HuH-7.5 (cell line): ENCODE measurements around the gene CDH23.

Experiments used
- DNase-seq: peaks from one replicate; pipeline ENCODE4 v3.0.0; 2011; ENCODE audit warnings: low spot score

The CDH23 gene

DNA sequence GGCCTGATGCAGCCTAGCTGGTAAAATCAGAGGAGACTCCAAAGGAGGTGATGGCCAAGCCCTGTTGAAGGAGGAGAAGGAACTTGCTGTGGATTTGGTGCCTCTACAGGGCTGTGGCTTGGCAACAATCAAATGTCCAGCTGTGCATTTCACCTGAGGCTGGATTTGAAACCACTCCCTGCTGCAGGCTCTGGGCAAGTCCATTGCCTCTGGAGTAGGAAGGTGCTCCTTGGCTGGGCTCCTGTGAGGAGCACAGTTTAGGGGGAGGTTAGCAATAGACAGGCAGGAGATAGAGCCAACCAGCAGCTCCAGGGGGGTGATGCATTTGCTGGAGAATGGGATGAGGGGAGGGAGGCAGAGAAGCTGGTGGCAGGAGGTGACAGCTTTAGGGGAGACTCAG is 26.5 kb downstream of the CDH23 start:
- no peak for DNase-seq

DNA sequence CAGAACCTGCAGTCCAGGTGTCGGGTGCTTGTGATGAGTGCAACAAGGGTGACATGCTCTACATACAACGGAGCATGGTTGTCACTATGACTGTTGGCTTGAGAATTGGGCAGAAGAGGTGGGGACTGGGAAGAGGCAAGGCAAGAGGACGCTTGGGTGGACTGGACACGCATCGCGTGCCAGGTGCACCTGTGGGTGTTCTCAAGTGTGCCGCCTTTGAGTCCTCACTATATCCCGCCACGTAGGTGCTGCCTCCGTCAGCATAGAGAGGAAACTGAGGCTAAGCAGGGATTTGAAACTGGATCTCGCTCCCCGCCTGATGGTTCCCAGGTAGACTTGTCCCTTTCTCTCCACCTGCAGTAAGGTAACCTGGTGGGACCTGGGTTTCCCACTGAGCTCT is 27.2 kb downstream of the CDH23 start:
- DNase-seq = no peak

DNA sequence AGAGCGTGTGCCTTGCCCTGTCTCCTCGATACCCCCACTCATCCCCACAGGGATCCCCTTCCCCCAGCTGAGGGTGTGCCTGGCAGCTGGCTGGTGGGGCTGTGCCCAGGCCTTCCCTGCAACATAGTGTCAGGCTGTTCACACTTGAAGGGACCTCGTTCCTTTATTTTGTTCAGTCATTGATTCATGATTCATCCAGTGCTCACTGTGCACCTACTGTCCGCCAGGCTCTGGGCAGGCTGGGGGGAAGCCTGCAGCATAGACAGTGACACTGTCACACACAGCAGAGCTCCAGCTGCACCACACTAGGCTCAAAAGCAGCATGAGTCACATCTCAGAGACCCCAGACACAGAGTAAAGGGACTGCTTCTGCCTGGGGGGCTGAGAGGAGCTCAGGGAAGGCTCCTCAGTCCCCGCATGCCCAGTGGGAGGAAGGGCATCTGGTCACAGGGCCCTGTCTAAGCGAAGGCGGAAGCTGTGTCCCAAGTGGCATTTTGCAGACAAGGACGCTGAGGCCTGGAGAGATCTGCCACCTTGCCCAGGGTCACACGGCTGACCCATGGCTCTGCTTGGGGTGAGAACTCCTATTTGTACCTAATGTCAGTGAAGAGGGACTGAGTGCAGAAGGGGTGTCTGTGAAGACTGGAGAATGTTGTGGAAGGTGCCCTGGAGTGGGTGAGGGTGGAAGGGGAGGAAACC is 27.9 kb downstream of the CDH23 start:
- DNase-seq = no peak

DNA sequence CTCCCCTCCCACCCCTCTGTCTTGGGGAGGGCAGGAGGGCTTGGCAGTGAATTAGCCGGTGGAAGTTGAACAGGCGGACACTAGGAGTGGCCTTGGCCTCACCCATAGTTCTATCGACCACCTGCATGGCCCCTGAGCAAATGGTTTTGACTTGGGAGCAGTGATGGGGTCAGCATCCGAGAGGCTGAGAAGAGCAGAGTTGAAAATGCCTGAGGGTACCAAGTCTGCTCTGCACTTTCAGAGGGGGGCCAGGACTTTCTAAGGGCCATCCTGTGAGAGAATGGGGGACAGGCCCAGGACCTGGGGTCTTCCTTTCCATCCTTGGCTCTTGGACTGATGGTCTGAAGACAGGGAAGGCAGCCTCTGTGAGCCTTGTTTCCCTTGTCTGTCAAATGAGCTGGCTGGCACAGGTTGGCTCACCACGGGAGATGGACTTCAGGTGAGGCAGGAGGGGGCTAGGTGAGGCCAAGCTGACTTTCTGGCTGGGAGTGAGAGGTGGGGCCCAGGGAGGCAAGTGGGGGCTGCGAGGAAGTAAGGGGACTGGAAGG is 29.4 kb downstream of the CDH23 start:
- DNase-seq = no peak

DNA sequence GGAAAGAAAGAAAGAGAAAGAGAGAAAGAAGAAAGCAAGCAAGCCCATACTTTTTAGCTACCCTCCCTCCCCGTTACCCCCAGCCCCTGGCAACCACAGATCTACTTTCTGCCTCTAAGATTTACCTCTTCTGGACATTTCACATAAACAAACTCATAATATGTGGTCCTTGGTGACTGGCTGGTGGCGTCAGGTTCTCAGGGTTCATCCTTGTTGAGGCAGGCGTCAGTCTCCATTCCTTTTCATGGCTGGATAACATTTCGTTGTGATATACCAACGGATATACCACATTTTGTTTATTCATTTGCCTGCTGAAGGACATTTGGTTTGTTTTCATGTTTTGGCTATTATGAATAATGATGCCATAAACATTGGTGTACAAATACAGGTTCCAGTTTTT is 30.5 kb downstream of the CDH23 start:
- no peak for DNase-seq

DNA sequence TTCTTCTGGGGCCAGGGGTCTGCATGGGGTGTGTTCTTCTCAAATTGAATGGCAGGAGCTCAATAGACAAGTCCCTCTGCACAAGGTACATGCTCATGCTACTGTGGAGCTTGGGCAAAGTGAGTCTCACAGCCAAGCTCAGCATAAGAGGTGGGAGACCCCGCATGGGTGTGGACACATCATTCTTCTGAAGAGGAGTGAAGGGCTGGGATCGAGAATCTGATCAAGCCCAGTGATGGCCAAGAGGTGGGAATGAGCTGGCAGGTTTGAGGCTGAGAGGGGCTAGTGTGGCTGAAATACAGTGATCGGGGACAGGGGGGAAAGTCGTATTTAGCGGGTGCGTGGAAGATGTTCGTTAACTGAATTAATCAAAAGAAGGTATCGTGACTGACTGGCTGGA is 32.6 kb downstream of the CDH23 start:
- DNase-seq = no peak

DNA sequence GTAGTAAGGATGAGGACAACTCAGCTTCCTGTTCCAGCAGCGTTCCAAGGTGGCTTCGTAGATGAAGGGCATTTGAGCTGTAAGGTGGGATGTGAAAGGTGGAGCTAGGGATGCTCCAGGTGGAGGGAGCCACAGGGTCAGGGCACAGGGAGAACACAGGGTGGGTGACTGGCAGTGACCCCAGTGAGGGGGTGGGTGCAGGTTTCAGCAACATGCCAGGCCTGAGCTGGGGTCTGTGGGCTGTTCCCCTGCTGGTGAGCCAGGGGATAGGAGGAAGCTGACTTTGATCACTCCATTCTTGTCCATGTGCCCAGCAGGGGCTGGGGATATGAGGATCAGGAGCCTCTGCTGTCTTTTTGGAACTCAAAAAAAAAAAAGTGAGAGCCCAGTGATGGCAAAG is 33.2 kb downstream of the CDH23 start:
- no peak for DNase-seq

DNA sequence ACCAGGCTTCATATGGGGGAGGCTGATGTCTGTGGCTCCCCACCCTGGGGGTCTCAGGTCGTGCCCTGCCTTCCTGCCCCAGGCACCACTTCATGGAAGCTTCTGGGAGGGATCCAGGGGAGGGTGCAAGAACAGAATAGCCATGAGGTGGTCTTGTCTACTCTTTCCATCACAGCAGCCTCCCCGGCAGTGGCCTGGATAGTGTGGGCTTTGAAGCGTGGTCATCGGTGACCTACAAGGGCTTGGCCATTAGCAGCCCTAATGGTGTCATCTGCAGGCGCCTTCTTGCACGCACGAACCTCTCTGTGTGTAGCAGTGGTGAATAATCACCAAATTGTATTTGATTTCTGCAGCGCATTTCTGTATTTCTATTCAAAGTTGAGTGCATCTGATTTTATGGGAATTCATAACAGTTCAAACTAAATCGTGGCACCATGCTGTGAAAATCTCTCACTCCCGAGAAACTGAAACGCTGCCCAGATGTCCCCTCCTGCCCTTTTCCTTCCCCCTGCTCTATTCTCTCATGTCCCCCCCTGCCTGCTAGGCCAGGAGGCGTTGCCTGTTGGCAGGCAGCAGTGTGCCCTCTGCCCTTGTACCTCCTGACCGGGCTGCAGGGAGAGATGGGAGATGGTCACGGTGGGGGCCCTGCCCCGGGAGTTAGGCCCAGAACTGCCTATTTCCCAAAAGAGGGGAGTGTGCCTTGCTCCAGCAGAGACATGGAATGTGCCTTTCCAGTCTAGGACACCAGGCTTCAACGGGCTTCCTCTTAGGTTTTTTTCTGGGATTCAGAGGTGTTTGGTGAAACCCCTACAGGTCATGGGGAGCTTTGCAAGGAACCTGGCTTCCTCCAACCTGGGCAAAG is 34.8 kb downstream of the CDH23 start:
- peak; percentile 24 for DNase-seq

DNA sequence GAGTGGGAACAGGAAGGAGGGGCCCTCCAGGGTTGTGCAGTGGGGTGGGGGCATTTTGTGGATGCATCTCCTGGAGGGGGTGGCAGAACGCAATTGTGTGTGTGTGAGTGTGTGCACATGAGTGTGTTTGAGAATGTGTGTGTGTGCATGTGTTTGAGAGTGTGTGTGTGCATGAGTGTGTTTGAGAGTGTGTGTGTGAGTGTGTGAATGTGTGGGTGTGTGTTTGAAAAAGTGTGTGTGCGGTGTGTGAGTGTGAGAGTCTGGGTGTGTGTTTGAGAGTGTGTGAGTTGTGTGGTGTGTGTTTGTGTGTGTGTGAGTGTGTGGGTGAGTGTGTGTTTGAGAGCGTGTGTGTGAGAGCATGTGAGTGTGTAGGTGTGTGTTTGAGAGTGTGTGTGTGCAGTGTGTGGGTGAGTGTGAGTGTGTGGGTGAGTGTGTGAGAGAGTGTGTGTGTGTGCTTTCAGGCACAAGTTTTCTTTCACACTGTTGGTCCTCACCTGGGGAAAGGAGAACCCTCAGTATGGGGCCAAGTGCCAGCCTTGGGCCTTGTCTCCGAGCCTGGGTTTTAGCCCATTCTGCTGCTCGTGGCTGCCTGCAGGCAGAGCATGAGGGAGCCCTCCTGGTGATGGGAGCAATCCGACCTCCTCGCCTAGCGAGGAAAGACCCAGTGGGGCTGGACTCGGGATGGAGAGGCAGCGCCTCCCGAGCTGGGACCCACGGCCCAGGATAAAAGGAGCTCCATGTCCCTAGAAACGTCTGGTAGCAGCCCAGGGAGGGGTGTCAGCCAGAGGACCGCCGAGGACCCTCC is 35.6 kb downstream of the CDH23 start:
- DNase-seq = no peak

DNA sequence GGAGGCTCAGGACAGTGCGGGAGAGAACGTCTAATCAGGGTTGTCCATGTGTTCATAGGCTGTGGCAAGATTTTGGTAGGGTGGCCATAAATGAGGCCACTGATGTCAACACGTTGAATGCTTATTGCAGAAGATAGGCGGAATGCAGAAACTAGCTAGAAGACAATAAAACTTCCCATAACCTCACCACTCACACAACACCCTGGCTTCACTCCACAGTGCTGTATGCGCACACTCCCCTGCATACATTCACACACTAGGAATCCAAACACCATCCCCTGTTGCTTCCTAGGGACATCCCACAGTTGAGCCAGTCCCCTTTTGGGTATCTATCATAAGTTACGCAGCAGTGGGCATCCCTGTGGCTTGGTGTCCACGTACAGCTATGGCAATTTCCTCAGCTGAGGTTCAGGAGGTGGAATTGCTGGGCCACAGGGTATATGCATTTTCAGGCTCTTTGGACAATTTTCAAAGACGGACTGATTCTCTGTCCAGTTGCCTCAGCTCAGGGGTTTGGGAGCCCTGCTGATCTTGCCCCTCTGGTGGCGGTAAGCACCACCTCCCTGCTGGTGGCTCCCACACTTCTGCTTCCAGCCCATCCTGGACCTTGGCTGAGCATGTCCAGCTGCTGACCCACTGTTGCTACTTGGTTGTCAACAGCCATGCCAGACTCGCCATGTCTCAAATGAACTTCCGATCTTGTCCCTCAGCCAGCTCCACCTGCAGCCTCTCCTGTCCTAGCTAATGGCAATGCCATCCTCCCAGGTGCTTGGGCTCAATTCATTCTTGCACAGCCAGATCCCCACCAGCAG is 36.4 kb downstream of the CDH23 start:
- DNase-seq = no peak

DNA sequence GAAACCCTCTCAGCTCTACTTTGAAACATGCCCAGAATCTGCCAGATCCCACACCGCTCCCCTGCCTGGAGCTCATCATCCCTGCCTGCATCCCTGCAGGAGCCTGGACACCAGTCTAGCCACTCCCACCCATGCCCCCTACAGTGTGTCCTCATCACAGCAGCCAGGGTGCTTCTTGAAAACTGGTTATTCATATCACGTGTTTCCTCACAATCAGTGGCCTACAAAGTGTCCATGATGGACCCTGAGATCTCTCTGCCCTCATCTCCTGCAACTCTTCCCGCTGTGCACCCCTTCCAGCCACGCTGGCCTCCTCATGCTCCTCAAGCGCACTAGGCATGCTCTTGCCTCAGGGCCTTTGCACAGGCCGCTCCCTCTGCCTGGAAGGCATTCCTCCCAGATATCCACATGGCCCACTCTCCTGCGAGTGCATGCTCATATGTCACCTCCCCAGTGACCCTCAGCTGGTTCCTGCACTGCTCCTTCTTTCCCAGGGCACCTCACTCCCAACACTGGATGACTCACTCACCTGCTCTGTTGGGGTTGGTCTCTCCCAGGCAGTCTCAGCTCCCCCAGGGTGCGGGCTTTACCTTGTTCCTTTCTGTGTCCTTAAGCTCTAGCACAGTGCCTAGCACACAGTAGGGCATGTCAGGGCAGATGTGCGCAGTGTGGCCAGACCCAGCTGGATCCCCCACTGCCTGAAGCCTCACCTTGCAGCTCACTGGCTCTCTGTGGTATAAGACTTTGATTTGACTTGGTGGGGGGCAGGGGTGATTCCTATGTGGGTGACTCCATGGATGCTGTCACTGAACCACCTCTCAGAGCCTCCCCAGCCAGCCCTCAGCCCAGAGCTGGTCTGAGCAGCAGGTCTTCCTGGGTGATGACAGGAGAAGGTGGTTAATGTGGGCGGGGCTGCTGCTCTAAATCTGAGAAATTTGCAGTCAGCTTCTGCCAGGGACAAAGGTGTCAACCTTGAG is 37.3 kb downstream of the CDH23 start:
- DNase-seq = no peak

DNA sequence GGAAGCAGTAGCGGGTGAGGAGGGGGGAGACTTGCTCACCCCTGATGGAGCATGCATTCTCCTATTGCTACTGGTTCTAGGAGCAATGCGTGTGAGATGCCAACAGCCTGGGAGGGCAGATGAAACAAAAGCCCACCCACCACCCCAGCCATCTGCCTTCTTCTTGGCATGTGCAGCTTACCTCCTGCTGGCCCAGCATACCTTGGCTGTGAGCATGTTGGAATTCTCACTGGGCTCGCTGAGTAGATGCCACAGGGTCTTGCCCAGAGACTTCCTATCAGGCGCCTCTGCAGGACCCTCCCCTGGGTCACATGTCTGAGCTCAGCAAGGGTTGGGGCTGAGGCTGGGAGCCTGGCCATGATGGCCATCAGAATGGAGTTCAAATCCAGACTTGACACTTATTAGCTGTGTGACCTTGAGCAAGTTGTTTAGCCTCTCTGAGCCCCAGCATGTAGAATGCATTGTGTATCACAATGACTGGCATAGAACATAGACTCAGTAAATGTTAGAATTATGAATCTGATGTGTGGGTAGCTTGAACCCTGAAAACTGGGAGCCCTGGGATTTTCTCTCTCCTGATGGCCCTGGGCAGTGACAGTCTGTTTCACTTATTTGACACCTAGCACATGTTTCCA is 38.2 kb downstream of the CDH23 start:
- no peak for DNase-seq

DNA sequence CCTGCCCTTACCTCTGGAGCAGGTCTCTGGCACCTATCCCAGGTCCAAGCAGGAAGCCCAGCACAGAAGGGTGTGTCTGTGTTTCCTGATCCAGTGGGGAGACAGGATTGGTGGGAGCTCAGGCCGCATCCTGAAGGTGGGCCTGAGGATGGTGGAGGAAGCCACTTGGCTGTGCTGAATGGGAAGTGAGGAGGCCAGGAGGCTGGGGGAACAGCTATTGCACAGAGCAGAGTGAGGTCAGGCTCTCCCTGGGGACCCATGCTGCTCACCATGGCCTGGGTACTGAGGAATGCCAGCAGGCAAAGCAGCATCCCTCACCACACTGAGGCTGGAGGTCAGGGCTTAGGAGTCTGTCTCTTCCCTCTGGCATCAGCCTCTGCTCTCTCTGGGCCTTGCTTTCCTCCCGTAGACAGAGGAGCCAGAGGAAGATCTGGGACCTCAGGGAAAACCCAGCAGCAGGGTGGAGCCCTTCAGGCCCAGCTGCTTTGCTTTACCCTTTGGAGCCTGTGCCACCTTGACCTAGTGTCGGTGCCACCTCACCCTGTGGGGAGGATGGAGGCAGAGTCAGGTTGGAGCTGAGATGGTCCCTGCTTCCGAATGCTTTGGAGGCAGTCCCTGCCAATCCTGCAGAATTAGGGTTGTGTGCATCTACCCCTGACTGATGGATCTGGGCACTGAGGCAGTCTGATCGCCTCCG is 39.0 kb downstream of the CDH23 start:
- DNase-seq = no peak

DNA sequence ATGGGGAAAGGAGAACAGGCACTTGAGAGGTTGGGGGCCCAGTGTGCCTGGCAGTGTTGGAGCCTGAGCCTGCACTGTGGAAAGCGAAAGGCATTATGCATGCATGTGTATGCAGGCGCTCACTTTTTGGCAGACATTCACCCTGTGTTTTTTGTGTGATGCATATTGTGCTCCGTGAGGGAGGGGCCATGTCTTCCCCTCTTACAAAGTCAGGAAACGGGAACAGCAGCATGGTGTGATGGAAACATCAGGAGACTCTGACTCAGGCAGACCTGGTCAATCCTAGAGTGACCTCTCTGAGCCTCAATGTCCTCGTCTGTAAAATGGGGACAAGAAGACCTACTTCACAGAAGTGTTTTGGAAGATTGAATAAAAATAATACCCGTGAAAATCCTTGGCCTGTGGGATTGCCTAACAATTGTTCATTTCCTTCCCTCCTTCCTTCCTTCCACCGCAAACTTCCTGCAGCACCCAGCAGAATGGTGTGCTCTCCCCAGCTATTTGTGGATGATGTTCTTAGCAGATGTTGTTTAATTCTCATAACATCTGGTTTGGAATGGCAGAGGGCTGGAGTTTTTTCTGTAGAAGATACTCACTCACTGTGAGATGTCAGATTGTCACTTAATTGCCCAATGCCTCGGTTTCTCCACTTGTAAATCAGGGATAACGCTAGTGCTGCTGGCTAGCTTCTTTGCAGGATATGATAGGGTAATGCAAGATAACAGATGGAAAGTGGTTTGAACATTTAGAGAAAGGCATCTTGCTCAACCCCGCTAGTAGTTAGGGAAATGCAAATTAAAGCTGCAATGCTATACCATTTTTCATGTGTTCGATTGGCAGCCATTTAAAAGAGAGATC is 39.8 kb downstream of the CDH23 start:
- DNase-seq = no peak

DNA sequence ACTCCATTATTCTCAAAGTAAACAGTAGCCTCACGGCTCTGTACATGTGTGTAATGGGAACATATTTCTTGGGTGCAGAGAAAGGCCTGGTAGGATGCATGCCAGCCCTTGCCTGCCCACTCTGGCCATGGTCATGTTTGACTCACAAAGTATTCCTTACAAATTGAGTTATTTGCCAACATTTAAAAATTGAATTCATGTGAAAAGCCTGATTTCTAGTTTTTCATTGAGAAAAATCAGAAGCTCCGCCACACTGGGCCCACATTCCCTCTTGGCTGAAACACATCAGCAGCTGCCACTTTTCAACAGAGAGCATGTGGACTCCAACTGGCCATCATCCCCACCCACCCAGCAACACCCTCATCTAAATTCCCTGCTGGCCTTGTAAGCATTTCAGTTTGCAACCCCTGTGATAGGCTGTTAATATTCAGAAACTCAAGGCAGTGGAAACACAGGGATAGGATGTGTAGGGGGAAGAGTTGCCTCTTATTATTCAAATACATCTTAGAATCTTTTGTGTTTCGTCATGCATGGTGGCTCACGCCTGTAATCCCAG is 40.9 kb downstream of the CDH23 start:
- no peak for DNase-seq

DNA sequence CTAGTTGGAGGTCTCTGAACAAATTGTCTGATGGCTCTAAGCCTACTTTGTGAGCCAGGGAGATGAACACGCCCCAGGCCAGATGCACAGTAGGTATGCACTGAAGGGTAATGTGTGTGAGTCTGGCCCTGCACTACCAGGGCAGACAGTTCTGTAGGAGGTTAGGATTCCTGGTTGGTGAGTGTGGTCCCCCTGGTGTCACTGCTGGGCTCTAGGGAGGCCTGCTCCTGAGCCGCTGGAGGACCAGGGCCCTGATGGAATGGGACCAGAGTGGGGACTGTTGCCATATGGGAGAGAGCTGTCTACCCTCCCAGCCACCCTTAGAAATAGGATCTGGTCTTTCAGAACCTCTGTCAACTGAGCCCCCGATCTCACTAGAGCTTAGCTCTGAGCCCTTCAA is 42.0 kb downstream of the CDH23 start:
- DNase-seq = no peak

DNA sequence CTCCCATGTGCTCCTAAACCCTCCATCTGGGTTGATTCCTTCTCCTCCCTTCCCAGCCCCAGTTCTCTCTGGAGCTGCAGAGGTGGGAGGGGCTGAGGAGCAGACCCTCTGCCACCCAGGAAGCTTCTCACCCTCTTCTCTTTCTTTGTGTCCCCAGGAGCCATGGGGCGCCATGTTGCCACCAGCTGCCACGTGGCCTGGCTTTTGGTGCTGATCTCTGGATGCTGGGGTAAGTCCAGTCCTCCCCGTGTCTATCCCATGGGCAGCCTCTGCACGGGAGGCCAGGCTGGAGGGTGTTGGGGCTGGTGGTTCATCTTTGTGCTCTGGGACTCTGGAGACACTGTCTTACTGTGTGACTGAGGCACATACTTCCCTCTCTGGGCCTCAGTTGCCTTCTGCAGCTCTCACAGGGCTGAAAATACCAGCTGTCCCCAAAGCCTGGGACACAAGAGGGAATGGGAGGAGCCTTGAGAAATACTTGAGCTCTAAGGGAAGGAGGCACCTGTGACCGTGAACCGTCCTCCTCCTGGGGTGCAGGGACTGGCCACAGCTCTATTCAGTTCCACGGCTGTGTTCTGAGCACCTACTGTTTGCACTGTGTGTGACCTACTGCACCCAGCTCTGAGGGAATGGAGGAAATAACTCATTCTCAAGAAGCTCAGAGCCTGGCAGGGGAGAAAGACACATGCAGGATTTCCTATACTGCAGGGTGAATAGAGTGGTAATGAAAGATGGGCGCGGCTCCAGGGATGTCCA is 43.1 kb downstream of the CDH23 start:
- DNase-seq = no peak
